GM13977 (cell line): ENCODE data around the gene WDR87.
A peak's percentile ranks its signal among the peaks of the same experiment; 100 is the strongest.
"Not testable (repeated sequence)": the region's sequence is repeated elsewhere in the genome, so short reads cannot be mapped to it uniquely, and the experiment has no call there.

Source experiments
- DNase-seq: peaks from one replicate; pipeline ENCODE4 v3.0.0; 2012; ENCODE audit warnings: low spot score
- in situ Hi-C: fragments of 300-500 bp; cut with MboI; formaldehyde crosslinking; loops from one replicate; pipeline ENCODE4 v1.12.0; 2022; ENCODE audit warnings: low sequenced_read_pairs, low pct_unique_long_range_greater_than_20kb, mixed read lengths, inconsistent platforms; ENCODE audit not compliant: unreplicated experiment
- TF ChIP-seq, protein P1 (sequence below): IDR thresholded peaks from 2 replicates; pipeline ENCODE4 v1.5.1; 2012; ENCODE audit warnings: mild to moderate bottlenecking, control low read depth; ENCODE audit not compliant: insufficient read depth; ENCODE audit errors: extremely low read depth, missing control alignments

Gene WDR87

DNA sequence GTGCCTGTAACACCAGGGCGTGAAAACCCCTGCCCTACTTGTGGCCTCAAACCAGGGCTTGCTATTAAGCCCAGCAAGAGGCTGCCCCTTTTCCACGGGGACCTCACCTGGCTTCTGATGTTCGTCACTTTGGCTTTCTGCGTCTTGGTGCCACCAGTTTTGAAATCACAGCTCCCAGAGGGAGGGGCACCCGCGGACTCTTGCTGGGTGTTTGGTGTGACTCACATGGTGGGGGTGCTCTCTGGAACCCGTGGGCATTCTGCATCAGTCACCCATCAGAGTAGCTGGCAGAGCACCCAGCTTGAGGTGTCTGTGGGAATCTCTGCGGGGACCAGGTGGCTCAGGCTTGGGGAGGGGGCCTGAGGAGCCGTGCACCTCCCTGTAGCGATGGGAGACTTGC, 19.9 kb upstream of the WDR87 start:
- in situ Hi-C loops, result no loop called here
- TF ChIP-seq, protein P1, sequence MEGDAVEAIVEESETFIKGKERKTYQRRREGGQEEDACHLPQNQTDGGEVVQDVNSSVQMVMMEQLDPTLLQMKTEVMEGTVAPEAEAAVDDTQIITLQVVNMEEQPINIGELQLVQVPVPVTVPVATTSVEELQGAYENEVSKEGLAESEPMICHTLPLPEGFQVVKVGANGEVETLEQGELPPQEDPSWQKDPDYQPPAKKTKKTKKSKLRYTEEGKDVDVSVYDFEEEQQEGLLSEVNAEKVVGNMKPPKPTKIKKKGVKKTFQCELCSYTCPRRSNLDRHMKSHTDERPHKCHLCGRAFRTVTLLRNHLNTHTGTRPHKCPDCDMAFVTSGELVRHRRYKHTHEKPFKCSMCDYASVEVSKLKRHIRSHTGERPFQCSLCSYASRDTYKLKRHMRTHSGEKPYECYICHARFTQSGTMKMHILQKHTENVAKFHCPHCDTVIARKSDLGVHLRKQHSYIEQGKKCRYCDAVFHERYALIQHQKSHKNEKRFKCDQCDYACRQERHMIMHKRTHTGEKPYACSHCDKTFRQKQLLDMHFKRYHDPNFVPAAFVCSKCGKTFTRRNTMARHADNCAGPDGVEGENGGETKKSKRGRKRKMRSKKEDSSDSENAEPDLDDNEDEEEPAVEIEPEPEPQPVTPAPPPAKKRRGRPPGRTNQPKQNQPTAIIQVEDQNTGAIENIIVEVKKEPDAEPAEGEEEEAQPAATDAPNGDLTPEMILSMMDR, result no peak

DNA sequence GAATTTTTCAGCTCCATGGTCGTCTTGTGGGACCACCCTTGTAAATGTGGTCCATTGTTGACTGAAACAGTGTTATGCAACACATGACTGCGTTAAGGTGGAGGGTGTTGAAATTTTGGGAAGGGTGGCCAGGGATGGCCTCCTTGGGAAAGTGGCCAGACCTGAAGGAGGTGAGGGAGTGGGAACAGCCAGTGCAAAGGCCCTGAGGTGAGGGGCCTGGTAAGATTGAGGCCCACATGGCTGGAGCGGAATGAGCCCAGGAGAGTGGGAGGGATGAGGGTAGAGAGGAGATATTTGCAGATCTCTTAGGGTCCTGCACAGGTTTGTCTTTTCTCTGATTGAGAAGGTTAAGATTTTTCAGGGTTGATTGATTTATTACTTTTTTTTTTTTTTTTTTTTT, 18.8 kb upstream of the WDR87 start:
- no peak for DNase-seq
- in situ Hi-C loops, result no loop called here
- TF ChIP-seq, protein P1, result no peak

More for the DNA sequence above, 19.9 kb upstream of the WDR87 start:
- no peak for DNase-seq

DNA sequence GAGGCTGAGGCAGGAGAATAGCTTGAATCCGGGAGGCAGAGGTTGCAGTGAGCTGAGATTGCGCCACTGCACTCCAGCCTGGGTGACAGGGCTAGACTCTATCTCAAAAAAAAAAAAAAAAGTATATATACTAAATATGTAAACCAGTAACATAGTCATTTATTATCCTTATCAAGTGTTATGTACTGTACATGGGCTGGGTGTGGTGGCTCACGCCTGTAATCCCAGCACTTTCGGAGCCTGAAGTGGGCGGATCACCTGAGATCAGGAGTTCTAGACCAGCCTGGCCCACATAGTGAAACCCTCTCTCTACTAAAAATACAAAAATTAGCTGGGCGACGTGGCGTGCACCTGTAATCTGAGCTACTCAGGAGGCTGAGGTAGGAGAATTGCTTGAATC, 18.2 kb upstream of the WDR87 start:
- in situ Hi-C loops, result loop anchor here (25.0 kb wide), 2 partner anchors 113 to 413 kb away; partner anchors contain the start of gene CATSPERG
- DNase-seq, result not testable (repeated sequence)

DNA sequence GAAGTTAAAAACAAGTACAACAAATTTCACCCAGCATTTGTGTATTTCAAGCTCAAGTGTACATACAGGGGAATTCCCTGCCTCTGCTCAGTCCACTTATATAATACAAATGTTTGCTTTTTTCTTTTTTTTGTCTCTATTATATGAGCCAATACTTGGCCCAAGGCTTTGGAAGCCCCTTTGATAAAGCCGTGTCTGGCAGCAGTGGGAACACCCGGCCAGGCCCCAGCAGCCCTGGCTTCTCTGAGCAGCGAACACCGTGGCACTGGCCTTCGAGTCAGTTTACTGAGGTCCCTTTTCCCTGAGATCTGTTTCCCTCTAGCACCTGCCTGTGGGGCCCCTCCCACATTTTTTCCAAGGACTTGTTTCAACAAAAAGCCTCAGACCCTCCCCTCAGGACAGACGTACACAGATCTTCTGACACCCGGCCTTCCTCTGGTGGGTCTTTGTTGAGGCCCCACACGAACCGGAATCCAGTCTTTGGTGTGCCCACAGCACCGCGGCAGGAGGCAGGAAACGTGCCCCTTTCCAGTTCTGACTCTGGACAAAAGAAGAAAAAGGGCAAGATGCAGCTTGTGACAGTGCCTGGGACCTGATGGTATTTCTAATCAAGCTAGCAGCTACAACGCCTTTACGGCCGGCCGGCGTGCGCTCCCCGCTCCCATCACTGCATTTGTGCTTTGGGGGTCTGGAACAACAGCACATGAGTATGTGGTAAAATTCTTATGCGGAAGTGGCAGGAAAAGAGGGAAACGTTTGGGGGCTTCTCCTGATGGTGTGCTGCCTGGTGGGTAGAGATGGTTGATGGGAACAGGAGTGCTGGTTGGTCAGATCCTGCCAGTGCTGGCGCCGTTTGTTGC, 14.4 kb upstream of the WDR87 start:
- DNase-seq, result no peak
- TF ChIP-seq, protein P1, result no peak
- in situ Hi-C loops, result loop anchor here (25.0 kb wide), 2 partner anchors 116 to 416 kb away; partner anchors contain the start of gene CATSPERG

DNA sequence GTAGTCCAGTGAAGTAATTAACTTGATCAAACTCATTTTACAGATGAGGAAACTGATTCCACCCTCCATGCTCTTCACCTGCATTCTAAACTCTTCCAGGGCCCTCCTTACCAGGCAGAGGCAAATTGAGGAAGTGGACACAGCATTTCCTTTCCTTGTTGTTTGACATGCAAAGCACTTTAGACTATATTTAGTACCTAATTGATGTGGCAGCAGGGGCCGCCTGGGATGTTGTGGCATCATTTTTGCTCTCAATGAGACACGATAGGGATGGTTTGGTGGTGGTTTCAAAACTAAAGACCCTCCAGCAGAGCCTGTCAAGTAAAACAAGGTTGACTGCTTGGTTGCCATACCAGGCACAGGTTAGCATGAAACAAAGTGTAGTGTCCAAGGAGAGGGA, 8.5 kb upstream of the WDR87 start:
- TF ChIP-seq, protein P1, result no peak
- in situ Hi-C loops, result loop anchor here (25.0 kb wide), 2 partner anchors 122 to 422 kb away; partner anchors contain the start of gene CATSPERG
- peak; percentile 49 for DNase-seq

DNA sequence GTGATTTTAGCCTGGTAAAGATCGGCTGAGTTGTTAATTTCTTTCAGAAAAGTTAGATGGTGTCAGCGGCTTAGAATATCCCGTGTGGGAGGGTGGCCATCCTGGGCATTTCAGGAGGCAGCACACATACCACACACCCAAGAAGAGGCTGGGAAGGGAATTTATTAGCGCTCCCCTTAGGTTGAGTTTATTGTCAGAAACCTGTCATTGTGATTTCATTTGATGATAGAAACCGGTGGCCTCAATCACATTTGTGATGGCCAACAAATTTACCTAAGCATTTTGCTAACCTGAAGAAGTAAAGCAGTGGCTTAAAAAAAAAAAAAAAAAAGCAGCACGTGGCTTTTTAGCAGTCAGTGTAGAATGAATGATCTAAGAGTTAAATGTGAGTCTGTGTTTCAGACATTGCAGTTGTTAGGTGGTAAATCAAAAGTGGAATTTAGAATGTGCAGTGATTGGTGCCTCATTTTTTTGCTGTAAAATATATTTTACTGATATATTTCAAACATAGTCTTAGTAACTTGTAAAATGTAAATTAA, 3.3 kb upstream of the WDR87 start:
- no peak for DNase-seq
- TF ChIP-seq, protein P1, result no peak
- in situ Hi-C loops, result loop anchor here (25.0 kb wide), 2 partner anchors 128 to 428 kb away; partner anchors contain the start of gene CATSPERG
